ENCODE measurements around the gene TRPV6.

TRPV6 gene

GRCh38 chr7:142919656-142920055 is 34.1 kb upstream of the TRPV6 start:
- H3K4me3 ChIP-seq (ENCODE audit: low read depth, low read length) = no peak overlapping the region
- no peaks in the 10 kb centered on the region for H3K36me3 ChIP-seq (ENCODE audit: control insufficient read depth, insufficient read depth, low read length)
- no peak overlapping the region for H3K9ac ChIP-seq (ENCODE audit: low read depth, low read length)
- no peaks in the 10 kb centered on the region for H3K4me1 ChIP-seq (ENCODE audit: control insufficient read depth, insufficient read depth, low read length)
- no peaks in the 10 kb centered on the region for H3K27me3 ChIP-seq (ENCODE audit: control insufficient read depth, insufficient read depth, low read length)
- no peak overlapping the region for H3K27ac ChIP-seq (ENCODE audit: low read depth, low read length)
- no peaks in the 10 kb centered on the region for H3K9me3 ChIP-seq (ENCODE audit: control insufficient read depth, insufficient read depth, low read length)

GRCh38 chr7:142918901-142919300 is 33.4 kb upstream of the TRPV6 start:
- Histone ChIP-seq H3K27ac (ENCODE audit: low read depth, low read length) (no peak overlapping the region), H3K4me3 (ENCODE audit: low read depth, low read length) (no peak overlapping the region), H3K36me3 (ENCODE audit: control insufficient read depth, insufficient read depth, low read length) (no peaks in the 10 kb centered on the region), H3K27me3 (ENCODE audit: control insufficient read depth, insufficient read depth, low read length) (no peaks in the 10 kb centered on the region), H3K9me3 (ENCODE audit: control insufficient read depth, insufficient read depth, low read length) (no peaks in the 10 kb centered on the region), H3K9ac (ENCODE audit: low read depth, low read length) (no peak overlapping the region), H3K4me1 (ENCODE audit: control insufficient read depth, insufficient read depth, low read length) (no peaks in the 10 kb centered on the region)

GRCh38 chr7:142917447-142917846 is 31.9 kb upstream of the TRPV6 start:
- Histone ChIP-seq H3K9ac (ENCODE audit: low read depth, low read length) (no peak overlapping the region), H3K4me3 (ENCODE audit: low read depth, low read length) (no peak overlapping the region), H3K36me3 (ENCODE audit: control insufficient read depth, insufficient read depth, low read length) (no peaks in the 10 kb centered on the region), H3K4me1 (ENCODE audit: control insufficient read depth, insufficient read depth, low read length) (no peaks in the 10 kb centered on the region), H3K27me3 (ENCODE audit: control insufficient read depth, insufficient read depth, low read length) (no peaks in the 10 kb centered on the region), H3K27ac (ENCODE audit: low read depth, low read length) (no peak overlapping the region), H3K9me3 (ENCODE audit: control insufficient read depth, insufficient read depth, low read length) (no peaks in the 10 kb centered on the region)

GRCh38 chr7:142916508-142916907 is 31.0 kb upstream of the TRPV6 start:
- Histone ChIP-seq H3K27ac (ENCODE audit: low read depth, low read length) (no peak overlapping the region), H3K4me1 (ENCODE audit: control insufficient read depth, insufficient read depth, low read length) (no peaks in the 10 kb centered on the region), H3K9me3 (ENCODE audit: control insufficient read depth, insufficient read depth, low read length) (no peaks in the 10 kb centered on the region), H3K27me3 (ENCODE audit: control insufficient read depth, insufficient read depth, low read length) (no peaks in the 10 kb centered on the region), H3K36me3 (ENCODE audit: control insufficient read depth, insufficient read depth, low read length) (no peaks in the 10 kb centered on the region), H3K9ac (ENCODE audit: low read depth, low read length) (no peak overlapping the region), H3K4me3 (ENCODE audit: low read depth, low read length) (no peak overlapping the region)

- Histone ChIP-seq H3K4me1 (ENCODE audit: control insufficient read depth, insufficient read depth, low read length) (no peaks in the 10 kb centered on the region), H3K4me3 (ENCODE audit: low read depth, low read length) (no peak overlapping the region), H3K36me3 (ENCODE audit: control insufficient read depth, insufficient read depth, low read length) (no peaks in the 10 kb centered on the region), H3K27me3 (ENCODE audit: control insufficient read depth, insufficient read depth, low read length) (no peaks in the 10 kb centered on the region), H3K9ac (ENCODE audit: low read depth, low read length) (no peak overlapping the region), H3K27ac (ENCODE audit: low read depth, low read length) (no peak overlapping the region), H3K9me3 (ENCODE audit: control insufficient read depth, insufficient read depth, low read length) (no peaks in the 10 kb centered on the region)
Measured at GRCh38 chr7:142915315-142915714, 29.8 kb upstream of the TRPV6 start.

GRCh38 chr7:142914121-142914520 is 28.6 kb upstream of the TRPV6 start:
- Histone ChIP-seq H3K27ac (ENCODE audit: low read depth, low read length) (no peak overlapping the region), H3K4me3 (ENCODE audit: low read depth, low read length) (no peak overlapping the region), H3K4me1 (ENCODE audit: control insufficient read depth, insufficient read depth, low read length) (no peaks in the 10 kb centered on the region), H3K27me3 (ENCODE audit: control insufficient read depth, insufficient read depth, low read length) (no peaks in the 10 kb centered on the region), H3K9me3 (ENCODE audit: control insufficient read depth, insufficient read depth, low read length) (no peaks in the 10 kb centered on the region), H3K36me3 (ENCODE audit: control insufficient read depth, insufficient read depth, low read length) (no peaks in the 10 kb centered on the region), H3K9ac (ENCODE audit: low read depth, low read length) (no peak overlapping the region)

- no peak overlapping the region for H3K27ac ChIP-seq (ENCODE audit: low read depth, low read length)
- no peak overlapping the region for H3K4me3 ChIP-seq (ENCODE audit: low read depth, low read length)
- no peaks in the 10 kb centered on the region for H3K36me3 ChIP-seq (ENCODE audit: control insufficient read depth, insufficient read depth, low read length)
- no peak overlapping the region for H3K9ac ChIP-seq (ENCODE audit: low read depth, low read length)
- H3K4me1 ChIP-seq (ENCODE audit: control insufficient read depth, insufficient read depth, low read length) = no peaks in the 10 kb centered on the region
- no peaks in the 10 kb centered on the region for H3K27me3 ChIP-seq (ENCODE audit: control insufficient read depth, insufficient read depth, low read length)
- H3K9me3 ChIP-seq (ENCODE audit: control insufficient read depth, insufficient read depth, low read length) = no peaks in the 10 kb centered on the region
Measured at GRCh38 chr7:142913566-142913965, 28.0 kb upstream of the TRPV6 start.

- no peak overlapping the region for H3K9ac ChIP-seq (ENCODE audit: low read depth, low read length)
- no peaks in the 10 kb centered on the region for H3K27me3 ChIP-seq (ENCODE audit: control insufficient read depth, insufficient read depth, low read length)
- no peaks in the 10 kb centered on the region for H3K36me3 ChIP-seq (ENCODE audit: control insufficient read depth, insufficient read depth, low read length)
- H3K4me3 ChIP-seq (ENCODE audit: low read depth, low read length) = no peak overlapping the region
- H3K9me3 ChIP-seq (ENCODE audit: control insufficient read depth, insufficient read depth, low read length) = no peaks in the 10 kb centered on the region
- H3K4me1 ChIP-seq (ENCODE audit: control insufficient read depth, insufficient read depth, low read length) = no peaks in the 10 kb centered on the region
- H3K27ac ChIP-seq (ENCODE audit: low read depth, low read length) = no peak overlapping the region
Measured at GRCh38 chr7:142913051-142913450, 27.5 kb upstream of the TRPV6 start.

GRCh38 chr7:142910481-142910880 is 24.9 kb upstream of the TRPV6 start:
- no peak overlapping the region for H3K4me3 ChIP-seq (ENCODE audit: low read depth, low read length)

GRCh38 chr7:142910031-142910433 is 24.5 kb upstream of the TRPV6 start:
- Histone ChIP-seq H3K27ac (ENCODE audit: low read depth, low read length) (no peak overlapping the region), H3K4me3 (ENCODE audit: low read depth, low read length) (no peak overlapping the region), H3K4me1 (ENCODE audit: control insufficient read depth, insufficient read depth, low read length) (no peaks in the 10 kb centered on the region), H3K9ac (ENCODE audit: low read depth, low read length) (no peak overlapping the region), H3K36me3 (ENCODE audit: control insufficient read depth, insufficient read depth, low read length) (no peaks in the 10 kb centered on the region), H3K27me3 (ENCODE audit: control insufficient read depth, insufficient read depth, low read length) (no peaks in the 10 kb centered on the region), H3K9me3 (ENCODE audit: control insufficient read depth, insufficient read depth, low read length) (peaks cover 15% of the 10 kb centered on the region)

More at GRCh38 chr7:142910481-142910880, 24.9 kb upstream of the TRPV6 start:
- no peak overlapping the region for H3K27ac ChIP-seq (ENCODE audit: low read depth, low read length)
- H3K9me3 ChIP-seq (ENCODE audit: control insufficient read depth, insufficient read depth, low read length) = peaks cover 13% of the 10 kb centered on the region
- H3K36me3 ChIP-seq (ENCODE audit: control insufficient read depth, insufficient read depth, low read length) = no peaks in the 10 kb centered on the region
- H3K4me1 ChIP-seq (ENCODE audit: control insufficient read depth, insufficient read depth, low read length) = no peaks in the 10 kb centered on the region
- no peaks in the 10 kb centered on the region for H3K27me3 ChIP-seq (ENCODE audit: control insufficient read depth, insufficient read depth, low read length)
- H3K9ac ChIP-seq (ENCODE audit: low read depth, low read length) = no peak overlapping the region

- Histone ChIP-seq H3K27me3 (ENCODE audit: control insufficient read depth, insufficient read depth, low read length) (no peaks in the 10 kb centered on the region), H3K4me1 (ENCODE audit: control insufficient read depth, insufficient read depth, low read length) (no peaks in the 10 kb centered on the region), H3K36me3 (ENCODE audit: control insufficient read depth, insufficient read depth, low read length) (no peaks in the 10 kb centered on the region), H3K27ac (ENCODE audit: low read depth, low read length) (no peak overlapping the region), H3K4me3 (ENCODE audit: low read depth, low read length) (no peak overlapping the region), H3K9ac (ENCODE audit: low read depth, low read length) (no peak overlapping the region), H3K9me3 (ENCODE audit: control insufficient read depth, insufficient read depth, low read length) (peaks cover 20% of the 10 kb centered on the region)
Measured at GRCh38 chr7:142908921-142909890, 23.7 kb upstream of the TRPV6 start.

Data from HUES48 (cell line).